RKO (cell line): Measurements from ENCODE around the gene TNFRSF18.
"Not testable (repeated sequence)": the region's sequence is repeated elsewhere in the genome, so short reads cannot be mapped to it uniquely, and the experiment has no call there.

Experiments used
- DNase-seq: peaks from one replicate; pipeline ENCODE4 v3.0.0-alpha.2; 2016; ENCODE audit warnings: low spot score

The TNFRSF18 gene

GRCh38 chr1:1197551-1198422 is 8.6 kb downstream of the TNFRSF18 start:
- no peak for DNase-seq

GRCh38 chr1:1197188-1197500 is 9.2 kb downstream of the TNFRSF18 start:
- no peak for DNase-seq

- DNase-seq, result no peak
Measured at GRCh38 chr1:1196431-1197187, 9.8 kb downstream of the TNFRSF18 start.

- not testable (repeated sequence) for DNase-seq
Measured at GRCh38 chr1:1195726-1196125, 10.7 kb downstream of the TNFRSF18 start.

GRCh38 chr1:1194723-1195122 is 11.7 kb downstream of the TNFRSF18 start:
- no peak for DNase-seq

- no peak for DNase-seq
Measured at GRCh38 chr1:1191734-1192133, 14.7 kb downstream of the TNFRSF18 start.

- no peak for DNase-seq
Measured at GRCh38 chr1:1189111-1189510, 17.3 kb downstream of the TNFRSF18 start.

- DNase-seq, result no peak
Measured at GRCh38 chr1:1187938-1188337, 18.5 kb downstream of the TNFRSF18 start.

GRCh38 chr1:1185101-1185765 is 21.2 kb downstream of the TNFRSF18 start:
- DNase-seq, result no peak

GRCh38 chr1:1183833-1184775 is 22.3 kb downstream of the TNFRSF18 start:
- DNase-seq, result no peak

GRCh38 chr1:1183221-1183747 is 23.1 kb downstream of the TNFRSF18 start:
- DNase-seq, result no peak

- DNase-seq, result no peak
Measured at GRCh38 chr1:1182491-1183220, 23.7 kb downstream of the TNFRSF18 start.

GRCh38 chr1:1181938-1182410 is 24.4 kb downstream of the TNFRSF18 start:
- DNase-seq, result no peak

GRCh38 chr1:1181129-1181937 is 25.1 kb downstream of the TNFRSF18 start:
- DNase-seq, result no peak

- DNase-seq, result no peak
Measured at GRCh38 chr1:1179983-1180861, 26.2 kb downstream of the TNFRSF18 start.

- DNase-seq, result no peak
Measured at GRCh38 chr1:1179346-1179982, 26.9 kb downstream of the TNFRSF18 start.

GRCh38 chr1:1178794-1179331 is 27.5 kb downstream of the TNFRSF18 start:
- no peak for DNase-seq
